Vagina (tissue), 2 donors: ENCODE measurements around the gene RTN1. TPM values are rescaled to one million over a fixed set of nuclear protein-coding genes. Genes with fewer than 3 reads are reported as not detected.

Source experiments
- DNase-seq, 2 donors: peaks; one replicate each; pipeline ENCODE4 v3.0.0-alpha.2; 2017; ENCODE audit errors: extremely low spot score in 2 of 2
- H3K27ac ChIP-seq: fragments of 200-600 bp; sonication (generic); one replicate; pipeline ENCODE4 v1.5.1; 2019
- H3K27me3 ChIP-seq: fragments of 200-600 bp; sonication (generic); one replicate; pipeline ENCODE4 v1.5.1; 2019
- H3K36me3 ChIP-seq, 2 donors: fragments of 200-600 bp; sonication (generic); one replicate each; pipeline ENCODE4 v1.5.1; 2017 to 2019
- H3K4me1 ChIP-seq: fragments of 200-600 bp; sonication (generic); one replicate; pipeline ENCODE4 v1.5.1; 2019
- H3K4me3 ChIP-seq, 2 donors: fragments of 200-600 bp; sonication (generic); 1 replicate in 1 of 2; 2 replicates in 1 of 2; pipeline ENCODE4 v1.5.1; 2016 to 2019
- H3K9me3 ChIP-seq: fragments of 200-600 bp; sonication (generic); one replicate; pipeline ENCODE4 v1.5.1; 2019
- POLR2A ChIP-seq, 2 donors: fragments of 450-650 bp; IDR thresholded peaks; one replicate each; pipeline ENCODE4 v1.6.1; 2017; ENCODE audit warnings: antibody characterized with exemption in 2 of 2, mild to moderate bottlenecking in 2 of 2, moderate library complexity in 2 of 2
- POLR2AphosphoS5 ChIP-seq, 2 donors: sonication (generic); formaldehyde crosslinking; IDR thresholded peaks; one replicate each; pipeline ENCODE4 v1.9.0; 2017; ENCODE audit warnings: antibody characterized with exemption in 2 of 2, mild to moderate bottlenecking in 2 of 2, low read depth in 1 of 2; ENCODE audit not compliant: insufficient read depth in 1 of 2
- intact Hi-C: fragments of 100-400 bp; cut with DNase I; formaldehyde crosslinking; loops from one replicate; pipeline ENCODE4 v1.15.1; 2023
- total RNA-seq: library from RNA; depleted of rRNA; stranded (reverse); fragments of >200 nt; gene quantifications from one replicate; pipeline ENCODE4 v1.2.3, GENCODE V29; 2016
- TF ChIP-seq, protein P1 (sequence below), 3 experiments: fragments of 450-650 bp in 2 of 3; fragments of 200-600 bp in 1 of 3; sonication (generic) in 1 of 3; IDR thresholded peaks; one replicate each; pipeline ENCODE4 v1.5.1; 2017 to 2019; ENCODE audit warnings: antibody characterized with exemption in 3 of 3, mild to moderate bottlenecking in 2 of 3, moderate library complexity in 2 of 3

RTN1 gene
- total RNA-seq, 1 donor from 2014 or later, result 24.8 TPM

DNA sequence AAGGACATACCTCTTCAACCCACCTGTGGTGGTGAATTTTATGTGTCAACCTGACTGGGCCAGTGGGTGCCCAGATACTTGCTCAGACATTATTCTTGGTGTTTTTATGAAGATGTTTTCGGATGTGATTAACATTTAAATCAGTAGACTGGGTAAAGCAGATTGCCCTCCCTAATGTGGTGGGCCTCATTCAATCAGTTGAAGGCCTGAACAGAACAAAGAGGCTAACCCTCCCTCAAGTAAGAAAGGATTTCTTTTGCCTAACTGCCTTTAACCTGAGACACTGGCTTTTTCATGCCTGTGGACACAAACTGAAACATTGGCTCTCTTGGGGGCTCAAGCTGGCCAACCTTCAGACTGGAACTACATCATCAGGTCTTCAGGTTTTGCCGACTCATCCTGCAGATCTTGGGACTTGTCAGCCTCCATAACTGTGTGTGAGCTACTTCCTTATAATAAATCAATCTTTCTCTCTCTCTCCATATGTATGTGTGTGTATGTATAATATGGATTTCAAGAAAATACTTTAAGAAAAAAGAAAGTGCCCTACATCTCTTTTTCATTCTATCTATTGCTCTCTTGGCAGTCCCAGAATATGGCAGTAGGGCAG, 39.4 kb downstream of the RTN1 start:
- Histone ChIP-seq H3K27ac (no peak overlapping the region), H3K9me3 (no peaks in the 10 kb centered on the region), H3K4me3 (no peak overlapping the region), H3K27me3 (no peaks in the 10 kb centered on the region), H3K4me1 (no peaks in the 10 kb centered on the region), H3K36me3 (no peaks in the 10 kb centered on the region)
- TF ChIP-seq, protein P1, sequence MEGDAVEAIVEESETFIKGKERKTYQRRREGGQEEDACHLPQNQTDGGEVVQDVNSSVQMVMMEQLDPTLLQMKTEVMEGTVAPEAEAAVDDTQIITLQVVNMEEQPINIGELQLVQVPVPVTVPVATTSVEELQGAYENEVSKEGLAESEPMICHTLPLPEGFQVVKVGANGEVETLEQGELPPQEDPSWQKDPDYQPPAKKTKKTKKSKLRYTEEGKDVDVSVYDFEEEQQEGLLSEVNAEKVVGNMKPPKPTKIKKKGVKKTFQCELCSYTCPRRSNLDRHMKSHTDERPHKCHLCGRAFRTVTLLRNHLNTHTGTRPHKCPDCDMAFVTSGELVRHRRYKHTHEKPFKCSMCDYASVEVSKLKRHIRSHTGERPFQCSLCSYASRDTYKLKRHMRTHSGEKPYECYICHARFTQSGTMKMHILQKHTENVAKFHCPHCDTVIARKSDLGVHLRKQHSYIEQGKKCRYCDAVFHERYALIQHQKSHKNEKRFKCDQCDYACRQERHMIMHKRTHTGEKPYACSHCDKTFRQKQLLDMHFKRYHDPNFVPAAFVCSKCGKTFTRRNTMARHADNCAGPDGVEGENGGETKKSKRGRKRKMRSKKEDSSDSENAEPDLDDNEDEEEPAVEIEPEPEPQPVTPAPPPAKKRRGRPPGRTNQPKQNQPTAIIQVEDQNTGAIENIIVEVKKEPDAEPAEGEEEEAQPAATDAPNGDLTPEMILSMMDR (IDR thresholded peaks at IDR 0.05), result no peak
- no peak for TF ChIP-seq POLR2AphosphoS5 (IDR thresholded peaks at IDR 0.05; ENCODE audit: insufficient read depth in 1 of 2, low read depth in 1 of 2)
- TF ChIP-seq POLR2A (IDR thresholded peaks at IDR 0.05), result no peak
- DNase-seq, result no peak
- intact Hi-C loops, result no loop called here

DNA sequence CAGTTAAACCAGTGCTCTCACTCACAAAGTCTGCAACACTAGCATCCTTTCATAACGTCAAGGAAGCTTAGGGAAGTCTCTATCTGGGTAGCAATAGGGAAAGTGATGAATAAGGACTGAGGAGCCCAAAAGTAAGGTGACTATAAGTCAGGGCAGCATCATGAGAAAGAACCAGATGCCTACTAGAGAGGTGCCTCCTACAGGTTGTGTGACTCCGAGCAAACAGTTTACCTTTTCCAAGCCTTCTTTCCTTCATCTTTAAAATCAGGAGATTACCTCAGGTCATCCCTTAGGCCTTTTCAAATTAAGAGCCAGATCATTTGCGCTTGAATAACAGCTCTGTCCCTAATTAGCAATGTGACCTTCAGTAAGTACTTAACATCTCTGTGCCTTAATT, 40.2 kb downstream of the RTN1 start:
- no peaks in the 10 kb centered on the region for H3K27me3 ChIP-seq
- no peak overlapping the region for H3K4me3 ChIP-seq
- no peak overlapping the region for H3K27ac ChIP-seq
- no peaks in the 10 kb centered on the region for H3K36me3 ChIP-seq
- no peak for DNase-seq
- no peaks in the 10 kb centered on the region for H3K4me1 ChIP-seq
- no peaks in the 10 kb centered on the region for H3K9me3 ChIP-seq
- TF ChIP-seq, protein P1 (IDR thresholded peaks at IDR 0.05), result no peak
- no peak for TF ChIP-seq POLR2A (IDR thresholded peaks at IDR 0.05)
- no peak for TF ChIP-seq POLR2AphosphoS5 (IDR thresholded peaks at IDR 0.05; ENCODE audit: insufficient read depth in 1 of 2, low read depth in 1 of 2)
- intact Hi-C loops, result no loop called here

DNA sequence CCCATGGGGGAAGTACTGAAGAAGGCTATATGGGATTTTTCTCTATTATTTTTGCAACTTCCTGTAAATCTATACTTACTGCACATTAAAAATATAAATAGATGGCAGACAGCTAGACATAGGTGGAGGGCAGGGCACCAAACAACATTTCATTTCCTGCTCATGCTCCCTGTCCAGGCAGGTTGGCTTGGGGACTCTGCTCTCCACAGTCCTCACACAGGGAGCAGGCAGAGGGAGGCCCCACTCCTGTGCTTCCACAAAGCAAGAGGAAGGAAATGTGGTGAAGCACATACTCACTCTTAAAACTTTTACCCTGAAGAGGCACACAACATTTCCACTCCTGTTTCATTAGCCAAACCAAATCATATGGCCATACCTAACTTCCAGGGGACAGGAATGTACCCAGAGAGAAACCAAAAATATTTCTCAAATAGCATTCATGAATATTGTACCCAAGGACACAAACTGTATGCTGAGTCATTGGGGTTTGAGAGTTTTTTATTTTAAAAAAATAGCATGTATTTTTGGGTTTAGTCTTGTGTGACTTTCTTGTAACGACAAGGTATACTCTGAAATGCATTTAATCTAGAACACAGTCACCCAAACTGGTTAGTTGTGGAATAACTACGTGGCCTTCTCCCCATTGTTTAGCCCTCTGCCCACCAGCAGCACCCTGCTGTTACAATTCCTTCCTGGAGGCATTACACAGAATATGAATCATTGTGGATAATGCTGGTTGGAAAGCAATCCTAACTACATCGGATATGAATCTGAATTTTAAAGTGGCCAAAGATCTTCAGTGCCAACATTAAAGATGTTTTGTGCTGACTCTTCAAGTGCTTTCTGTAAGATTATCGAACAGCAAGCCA, 40.9 kb downstream of the RTN1 start:
- Histone ChIP-seq H3K9me3 (no peaks in the 10 kb centered on the region), H3K27ac (no peak overlapping the region), H3K4me1 (no peaks in the 10 kb centered on the region), H3K36me3 (no peaks in the 10 kb centered on the region), H3K27me3 (no peaks in the 10 kb centered on the region), H3K4me3 (no peak overlapping the region)
- intact Hi-C loops, result no loop called here
- no peak for DNase-seq
- TF ChIP-seq POLR2A (IDR thresholded peaks at IDR 0.05), result no peak
- no peak for TF ChIP-seq POLR2AphosphoS5 (IDR thresholded peaks at IDR 0.05; ENCODE audit: insufficient read depth in 1 of 2, low read depth in 1 of 2)
- TF ChIP-seq, protein P1 (IDR thresholded peaks at IDR 0.05), result no peak

DNA sequence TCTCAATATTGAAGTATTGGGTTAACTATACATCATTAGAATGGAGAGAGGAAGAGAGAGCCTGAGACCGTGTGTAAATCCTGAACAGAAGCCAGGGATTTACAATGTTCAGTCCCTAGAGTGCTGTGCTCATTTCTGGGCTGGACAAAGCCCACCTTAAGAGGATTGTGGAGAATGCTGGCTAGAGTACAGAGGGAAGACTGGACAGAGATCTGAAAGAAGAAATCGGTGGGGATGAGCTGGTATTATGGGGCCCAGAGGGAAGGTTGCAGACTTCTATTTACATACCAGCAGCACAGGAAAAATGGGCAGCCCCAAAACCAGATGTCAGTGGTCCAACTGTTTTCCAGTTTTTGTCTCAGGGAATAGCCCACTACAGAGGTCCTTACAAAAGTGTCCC, 42.3 kb downstream of the RTN1 start:
- no peaks in the 10 kb centered on the region for H3K4me1 ChIP-seq
- TF ChIP-seq, protein P1 (IDR thresholded peaks at IDR 0.05), result no peak
- no peak for TF ChIP-seq POLR2A (IDR thresholded peaks at IDR 0.05)
- TF ChIP-seq POLR2AphosphoS5 (IDR thresholded peaks at IDR 0.05; ENCODE audit: insufficient read depth in 1 of 2, low read depth in 1 of 2), result no peak
- no peak overlapping the region for H3K27ac ChIP-seq
- no peaks in the 10 kb centered on the region for H3K9me3 ChIP-seq
- DNase-seq, result no peak
- intact Hi-C loops, result no loop called here
- H3K36me3 ChIP-seq, result no peaks in the 10 kb centered on the region
- no peak overlapping the region for H3K4me3 ChIP-seq
- H3K27me3 ChIP-seq, result no peaks in the 10 kb centered on the region

DNA sequence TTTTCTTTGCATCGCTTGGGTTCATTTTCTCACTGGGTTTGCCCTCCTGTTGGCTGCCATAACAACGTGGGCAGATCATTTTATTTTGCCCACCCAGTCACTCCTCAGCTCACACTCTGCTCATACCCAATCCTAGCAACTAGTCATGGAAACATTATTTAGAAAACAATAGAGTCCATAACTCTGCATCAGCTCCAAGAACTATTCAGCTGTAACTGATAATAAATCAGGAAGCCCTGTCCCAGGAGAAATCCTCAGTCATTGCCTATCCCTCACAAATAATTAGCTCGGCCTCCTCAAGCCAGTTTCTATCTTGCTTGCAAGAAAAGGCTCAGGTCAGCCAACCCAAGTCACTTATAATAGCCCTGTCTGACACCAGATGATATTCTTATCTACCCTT, 43.2 kb downstream of the RTN1 start:
- Histone ChIP-seq H3K36me3 (no peaks in the 10 kb centered on the region), H3K27me3 (no peaks in the 10 kb centered on the region), H3K4me3 (no peak overlapping the region), H3K9me3 (no peaks in the 10 kb centered on the region), H3K27ac (no peak overlapping the region), H3K4me1 (no peaks in the 10 kb centered on the region)
- TF ChIP-seq, protein P1 (IDR thresholded peaks at IDR 0.05), result no peak
- no peak for TF ChIP-seq POLR2A (IDR thresholded peaks at IDR 0.05)
- no peak for TF ChIP-seq POLR2AphosphoS5 (IDR thresholded peaks at IDR 0.05; ENCODE audit: insufficient read depth in 1 of 2, low read depth in 1 of 2)
- intact Hi-C loops, result no loop called here
- no peak for DNase-seq
